WTC11 (cell line): Measurements from ENCODE around the gene CYP4F2. TPM values are rescaled to one million over a fixed set of nuclear protein-coding genes. Genes with fewer than 3 reads are reported as not detected.

Source experiments
- ATAC-seq: fragments of 200-7000 bp; cut with Tn5 transposase; 2 replicates; pipeline ENCODE4 v1.10.0; 2021; ENCODE audit warnings: mild to moderate bottlenecking, moderate library complexity
- CTCF ChIA-PET: fragments of 300-600 bp; sonication (Branson Sonifier 250); formaldehyde crosslinking; loops from one replicate; lab custom pipeline; 2021; ENCODE audit warnings: antibody characterized with exemption; lab: Charles Lee
- POLR2A ChIA-PET: fragments of 350-600 bp; sonication (Branson Sonifier 250); formaldehyde crosslinking; loops from one replicate; lab custom pipeline; 2021; ENCODE audit warnings: antibody characterized with exemption; lab: Charles Lee
- DNase-seq: peaks from one replicate; pipeline ENCODE4 v3.0.0; 2021; ENCODE audit warnings: low spot score
- H3K27ac Mint-ChIP-seq: 2 replicates; pipeline ENCODE4 v1.8.0; 2021; ENCODE audit warnings: mixed read lengths
- H3K27me3 Mint-ChIP-seq: 2 replicates; pipeline ENCODE4 v1.8.0; 2021; ENCODE audit warnings: low read depth, mild to moderate bottlenecking, moderate library complexity, mixed read lengths
- H3K36me3 Mint-ChIP-seq: 2 replicates; pipeline ENCODE4 v1.8.0; 2021; ENCODE audit warnings: mixed read lengths
- H3K4me1 Mint-ChIP-seq: 2 replicates; pipeline ENCODE4 v1.8.0; 2022; ENCODE audit warnings: mixed read lengths
- H3K4me3 Mint-ChIP-seq: 2 replicates; pipeline ENCODE4 v1.8.0; 2021; ENCODE audit warnings: mild to moderate bottlenecking, moderate library complexity, mixed read lengths
- H3K9me3 Mint-ChIP-seq: 2 replicates; pipeline ENCODE4 v1.8.0; 2021; ENCODE audit warnings: mixed read lengths
- CBFB ChIP-seq: sonication (generic); formaldehyde crosslinking; IDR thresholded peaks from 2 replicates; pipeline ENCODE4 v1.8.1; 2022; ENCODE audit warnings: mild to moderate bottlenecking, low read depth, missing genetic modification reagents
- CREB1 ChIP-seq: sonication (generic); formaldehyde crosslinking; IDR thresholded peaks from 2 replicates; pipeline ENCODE4 v1.8.0; 2023; ENCODE audit warnings: mild to moderate bottlenecking, missing genetic modification reagents
- E2F4 ChIP-seq: sonication (generic); formaldehyde crosslinking; IDR thresholded peaks from 2 replicates; pipeline ENCODE4 v1.8.1; 2022; ENCODE audit warnings: low read depth, mild to moderate bottlenecking, moderate library complexity, missing genetic modification reagents, borderline replicate concordance
- EMX1 ChIP-seq: fragments of 250-450 bp; sonication (Bioruptor Pico); IDR thresholded peaks from 2 replicates; pipeline ENCODE4 v1.8.0; 2021; ENCODE audit warnings: mild to moderate bottlenecking
- ERG ChIP-seq: fragments of 250-450 bp; sonication (Bioruptor Pico); IDR thresholded peaks from 2 replicates; pipeline ENCODE4 v1.8.0; 2021; ENCODE audit warnings: mild to moderate bottlenecking
- ESRRA ChIP-seq: sonication (generic); formaldehyde crosslinking; IDR thresholded peaks from 2 replicates; pipeline ENCODE4 v1.8.1; 2022; ENCODE audit warnings: mild to moderate bottlenecking, missing genetic modification reagents, borderline replicate concordance
- HMGXB4 ChIP-seq: sonication (generic); formaldehyde crosslinking; IDR thresholded peaks from 2 replicates; pipeline ENCODE4 v1.8.1; 2023; ENCODE audit warnings: mild to moderate bottlenecking, moderate library complexity, missing genetic modification reagents
- NR3C1 ChIP-seq: sonication (generic); formaldehyde crosslinking; conservative IDR thresholded peaks from 2 replicates; pipeline ENCODE4 v1.8.1; 2023; ENCODE audit warnings: low read depth, mild to moderate bottlenecking, missing genetic modification reagents
- OVOL2 ChIP-seq: fragments of 250-450 bp; sonication (Bioruptor Pico); IDR thresholded peaks from 2 replicates; pipeline ENCODE4 v1.9.0; 2021; ENCODE audit warnings: mild to moderate bottlenecking, borderline replicate concordance
- PREB ChIP-seq: sonication (generic); formaldehyde crosslinking; IDR thresholded peaks from 2 replicates; pipeline ENCODE4 v1.8.1; 2022; ENCODE audit warnings: mild to moderate bottlenecking, missing genetic modification reagents, moderate library complexity, borderline replicate concordance
- SMAD4 ChIP-seq: sonication (generic); formaldehyde crosslinking; IDR thresholded peaks from 2 replicates; pipeline ENCODE4 v1.8.0; 2022; ENCODE audit warnings: mild to moderate bottlenecking, missing genetic modification reagents
- SP1 ChIP-seq: sonication (generic); formaldehyde crosslinking; conservative IDR thresholded peaks from 2 replicates; pipeline ENCODE4 v1.8.1; 2022; ENCODE audit warnings: missing genetic modification reagents
- STAT6 ChIP-seq: sonication (generic); formaldehyde crosslinking; conservative IDR thresholded peaks from 2 replicates; pipeline ENCODE4 v1.8.1; 2023; ENCODE audit warnings: mild to moderate bottlenecking, low read depth, missing genetic modification reagents, moderate library complexity
- TEAD4 ChIP-seq: sonication (generic); formaldehyde crosslinking; IDR thresholded peaks from 2 replicates; pipeline ENCODE4 v1.8.0; 2022; ENCODE audit warnings: mild to moderate bottlenecking, missing genetic modification reagents
- ZBTB21 ChIP-seq: sonication (generic); formaldehyde crosslinking; IDR thresholded peaks from 2 replicates; pipeline ENCODE4 v1.8.1; 2023; ENCODE audit warnings: mild to moderate bottlenecking, missing genetic modification reagents, borderline replicate concordance
- ZNF396 ChIP-seq: fragments of 250-450 bp; sonication (Bioruptor Pico); IDR thresholded peaks from 2 replicates; pipeline ENCODE4 v1.8.0; 2021; ENCODE audit warnings: mild to moderate bottlenecking, moderate library complexity, borderline replicate concordance
- ZNF532 ChIP-seq: fragments of 250-450 bp; sonication (Bioruptor Pico); IDR thresholded peaks from 2 replicates; pipeline ENCODE4 v1.9.0; 2021; ENCODE audit warnings: mild to moderate bottlenecking, borderline replicate concordance
- total RNA-seq: library from RNA; stranded (reverse); gene quantifications from 3 replicates; pipeline ENCODE4 v1.2.3, GENCODE V29; 2021

The CYP4F2 gene
- total RNA-seq, 1 experiment from 2014 or later: 0.24 TPM

GRCh38 chr19:15926484-15926883, 28.6 kb upstream of the CYP4F2 start:
- no peak for DNase-seq
- CTCF ChIA-PET: no interaction called here
- H3K36me3 Mint-ChIP-seq: peaks cover 55% of the 10 kb centered on the region
- no peak overlapping the region for H3K27ac Mint-ChIP-seq
- H3K9me3 Mint-ChIP-seq: peaks cover 83% of the 10 kb centered on the region
- no peak for ATAC-seq
- H3K4me3 Mint-ChIP-seq: no peak overlapping the region
- no peak for TF ChIP-seq SMAD4 (CRISPR knock-in tag)
- TF ChIP-seq HMGXB4: no peak
- TF ChIP-seq ESRRA (CRISPR knock-in tag): no peak
- no peak for TF ChIP-seq OVOL2 (CRISPR knock-in tag)
- TF ChIP-seq EMX1: no peak
- no peak for TF ChIP-seq ZNF532 (CRISPR knock-in tag)
- POLR2A ChIA-PET: no interaction called here
- no peaks in the 10 kb centered on the region for H3K4me1 Mint-ChIP-seq
- peaks cover 74% of the 10 kb centered on the region for H3K27me3 Mint-ChIP-seq

- peaks cover 42% of the 10 kb centered on the region for H3K36me3 Mint-ChIP-seq
- POLR2A ChIA-PET: no interaction called here
- peaks cover 83% of the 10 kb centered on the region for H3K9me3 Mint-ChIP-seq
Measured at GRCh38 chr19:15923702-15924101, 25.8 kb upstream of the CYP4F2 start.

GRCh38 chr19:15922021-15922420, 24.1 kb upstream of the CYP4F2 start:
- Mint-ChIP-seq H3K27me3 (peaks cover 44% of the 10 kb centered on the region), H3K4me3 (no peak overlapping the region), H3K9me3 (peaks cover 81% of the 10 kb centered on the region), H3K27ac (no peak overlapping the region), H3K36me3 (peaks cover 39% of the 10 kb centered on the region), H3K4me1 (no peaks in the 10 kb centered on the region)
- DNase-seq (no peak), ATAC-seq (no peak)
- ChIA-PET POLR2A (no interaction called here), CTCF (no interaction called here)
- TF ChIP-seq SP1 (no peak), ERG (CRISPR knock-in tag) (no peak), CBFB (no peak), ZNF396 (CRISPR knock-in tag) (no peak), E2F4 (no peak), ZBTB21 (CRISPR knock-in tag) (no peak), PREB (no peak)

More at GRCh38 chr19:15923702-15924101, 25.8 kb upstream of the CYP4F2 start:
- Mint-ChIP-seq H3K27me3 (peaks cover 59% of the 10 kb centered on the region), H3K4me3 (no peak overlapping the region), H3K27ac (no peak overlapping the region), H3K4me1 (no peaks in the 10 kb centered on the region)
- no peak for ATAC-seq
- no peak for DNase-seq
- CTCF ChIA-PET: interaction anchor here (0.6 kb wide), 1 partner anchor 150 kb away, joined by 5 read pairs; no protein-coding TSS in a partner anchor
- TF ChIP-seq STAT6 (no peak), TEAD4 (CRISPR knock-in tag) (no peak), CREB1 (CRISPR knock-in tag) (no peak), NR3C1 (CRISPR knock-in tag) (no peak), SP1 (no peak)
